Astrocyte of the hippocampus (primary cell): Measurements from ENCODE around the gene CASZ1.

Experiments used
- DNase-seq: peaks from one replicate; pipeline ENCODE4 v3.0.0; 2011; ENCODE audit warnings: low read depth, low spot score

CASZ1 gene

GRCh38 chr1:10687782-10688408 is 108.6 kb downstream of the CASZ1 start:
- no peak for DNase-seq

GRCh38 chr1:10687251-10687651 is 109.2 kb downstream of the CASZ1 start:
- no peak for DNase-seq

DNA sequence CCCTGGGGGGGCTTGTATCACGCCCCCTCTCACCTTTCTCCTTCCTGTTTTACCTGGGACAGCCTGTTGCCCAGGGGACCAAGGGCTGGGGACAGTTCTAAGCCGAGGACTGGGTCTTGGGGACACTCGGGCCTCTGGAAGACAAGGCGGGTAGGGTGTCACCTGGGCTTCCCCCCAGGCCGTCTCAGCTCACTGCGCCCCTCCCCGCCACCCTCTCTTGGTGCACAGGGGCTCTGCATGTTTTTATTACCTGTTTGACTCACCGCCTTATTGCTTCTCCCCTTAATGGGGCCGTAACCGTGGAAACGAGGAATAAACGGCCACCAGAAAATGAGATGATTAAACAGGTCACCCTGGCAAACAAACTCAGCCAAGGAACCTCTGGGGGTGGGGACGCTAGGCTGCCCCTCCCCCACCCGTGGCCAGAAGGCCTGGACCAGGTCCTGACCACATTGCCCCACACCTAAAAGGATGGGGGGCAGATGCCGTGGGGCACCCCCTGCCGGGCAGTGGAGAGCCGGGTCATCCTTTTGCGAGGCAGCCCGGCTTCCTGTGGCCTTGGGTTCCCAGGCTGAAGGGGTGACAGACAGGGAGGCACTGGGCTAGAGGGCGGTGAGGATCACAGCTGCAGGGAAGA is 109.9 kb downstream of the CASZ1 start:
- peak; percentile 50 for DNase-seq

- DNase-seq: peak; percentile 61
Measured at GRCh38 chr1:10685808-10686403, 110.5 kb downstream of the CASZ1 start.

- DNase-seq: no peak
Measured at GRCh38 chr1:10685196-10685807, 111.1 kb downstream of the CASZ1 start.

GRCh38 chr1:10684221-10684620 is 112.2 kb downstream of the CASZ1 start:
- no peak for DNase-seq

- no peak for DNase-seq
Measured at GRCh38 chr1:10682449-10683309, 113.8 kb downstream of the CASZ1 start.

GRCh38 chr1:10682108-10682445 is 114.4 kb downstream of the CASZ1 start:
- DNase-seq: no peak

DNA sequence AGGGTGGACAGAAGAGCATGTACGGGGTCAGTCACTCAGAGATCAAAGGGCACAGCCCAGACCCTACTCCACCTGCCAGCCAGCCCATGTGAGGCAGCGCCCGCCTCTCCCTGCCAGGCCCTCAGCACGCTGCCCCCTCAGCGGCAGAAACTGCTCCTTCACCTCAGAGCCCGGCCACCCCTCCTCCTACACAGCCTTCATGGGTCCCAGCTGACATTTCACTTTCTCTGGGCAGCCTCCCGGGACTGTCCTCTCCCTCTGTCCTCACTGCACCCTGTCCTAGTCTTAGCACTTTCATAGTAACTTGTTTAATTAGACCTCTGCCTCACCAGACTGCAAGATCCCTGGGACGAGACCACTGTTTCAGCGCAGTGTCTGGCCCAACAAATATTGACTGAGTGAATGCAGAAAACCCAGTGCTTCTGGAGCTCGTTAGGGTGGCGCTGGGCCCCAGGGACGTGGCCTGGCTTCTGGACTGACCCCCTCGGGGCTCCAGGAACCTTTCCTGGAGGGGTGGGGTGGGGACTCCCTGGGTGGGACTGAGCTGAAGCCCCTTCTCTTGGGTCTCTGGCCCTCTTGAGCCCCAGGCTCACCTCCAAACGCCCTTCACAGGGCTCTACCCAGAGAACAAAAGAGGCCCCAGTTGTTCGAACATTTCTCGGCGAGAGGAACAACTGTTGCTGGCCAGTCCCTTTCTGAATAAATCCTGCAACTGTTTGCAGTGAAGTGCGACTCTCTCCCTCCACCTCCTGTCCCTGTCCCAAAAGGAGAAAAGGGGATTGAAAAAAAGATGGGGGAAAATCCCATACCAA is 114.9 kb downstream of the CASZ1 start:
- DNase-seq: no peak

DNA sequence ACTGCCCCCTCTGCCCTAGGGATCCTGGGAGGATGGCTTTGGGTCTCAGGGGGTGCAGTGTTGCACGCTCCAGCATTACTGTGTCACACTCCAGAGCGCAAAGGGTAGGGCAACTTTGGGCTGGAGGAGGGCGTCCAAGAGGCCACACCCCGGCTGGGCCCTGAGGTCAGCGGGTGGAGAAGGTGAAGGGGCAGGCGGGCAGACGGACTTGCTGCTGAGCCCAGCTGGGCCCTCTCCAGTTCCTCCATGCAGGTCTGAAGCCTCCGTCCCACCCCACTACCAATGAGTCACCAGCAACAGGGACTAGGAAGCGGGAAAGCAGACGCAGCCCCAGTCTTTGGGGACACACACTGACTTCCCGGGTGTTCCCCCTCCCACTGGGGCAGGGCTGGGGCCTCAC is 116.0 kb downstream of the CASZ1 start:
- no peak for DNase-seq

- peak; percentile 79 for DNase-seq
Measured at GRCh38 chr1:10679496-10680220, 116.8 kb downstream of the CASZ1 start.

- DNase-seq: no peak
Measured at GRCh38 chr1:10678852-10679251, 117.6 kb downstream of the CASZ1 start.

GRCh38 chr1:10678402-10678801 is 118.0 kb downstream of the CASZ1 start:
- DNase-seq: no peak

GRCh38 chr1:10677491-10678391 is 118.7 kb downstream of the CASZ1 start:
- peak; percentile 40 for DNase-seq

- peak; percentile 37 for DNase-seq
Measured at GRCh38 chr1:10676963-10677362, 119.5 kb downstream of the CASZ1 start.

- no peak for DNase-seq
Measured at GRCh38 chr1:10675813-10676212, 120.6 kb downstream of the CASZ1 start.

- no peak for DNase-seq
Measured at GRCh38 chr1:10674700-10675609, 121.5 kb downstream of the CASZ1 start.

GRCh38 chr1:10674222-10674621 is 122.2 kb downstream of the CASZ1 start:
- no peak for DNase-seq
